Kidney epithelial cell (primary cell): ENCODE results near the gene C17orf78. TPM values are rescaled to one million over a fixed set of nuclear protein-coding genes. Genes with fewer than 3 reads are reported as not detected.
A peak's percentile ranks its signal among the peaks of the same experiment; 100 is the strongest.

Experiments
- DNase-seq: peaks from one replicate; pipeline ENCODE4 v3.0.0-alpha.2; 2010; ENCODE audit warnings: low read depth
- H3K27me3 ChIP-seq: 2 replicates; pipeline ENCODE4 v1.6.0; 2011; ENCODE audit warnings: low read length; ENCODE audit not compliant: control insufficient read depth, insufficient read depth
- H3K36me3 ChIP-seq: 2 replicates; pipeline ENCODE4 v1.5.1; 2011; ENCODE audit warnings: low read length; ENCODE audit not compliant: control insufficient read depth, insufficient read depth
- H3K4me3 ChIP-seq: 2 replicates; pipeline ENCODE4 v1.5.1; 2011; ENCODE audit warnings: low read depth, mild to moderate bottlenecking, control low read depth, low read length
- total RNA-seq: library from RNA; depleted of rRNA; stranded (reverse); fragments of >200 nt; gene quantifications from 2 replicates; pipeline ENCODE4 v1.2.3, GENCODE V29; 2015
- TF ChIP-seq, protein P1 (sequence below): IDR thresholded peaks from 2 replicates; pipeline ENCODE4 v1.5.1; 2011; ENCODE audit warnings: mild to moderate bottlenecking, moderate library complexity, low read length, control low read depth, inconsistent platforms; ENCODE audit not compliant: insufficient read depth, poor library complexity, severe bottlenecking

C17orf78 gene
- not detected in 2 replicates for total RNA-seq

DNA sequence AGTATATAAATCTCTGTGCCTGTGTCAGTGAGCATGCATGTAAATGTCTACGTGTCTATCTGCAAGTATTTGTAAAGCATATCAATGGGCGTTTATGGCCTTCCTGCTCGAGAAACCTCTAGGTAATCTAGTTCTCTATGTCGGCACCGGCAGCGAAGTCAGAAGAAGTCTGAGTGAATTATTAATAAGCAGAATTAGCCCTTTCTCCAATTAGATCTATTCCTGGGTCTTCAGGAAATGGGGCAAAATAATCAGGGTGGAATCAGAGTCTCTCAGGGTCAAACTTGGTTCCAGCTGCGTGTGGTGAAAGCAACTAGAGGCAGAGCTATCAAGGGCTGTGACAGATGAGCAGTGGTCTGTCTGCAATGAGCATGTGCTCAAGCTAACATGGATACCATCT lies at the start of gene C17orf78:
C17orf78 (plus strand) TSS at position 280 of the 400 bp plus-strand sequence; CDS start at position 388, 108 bp downstream.
- TF ChIP-seq, protein P1, sequence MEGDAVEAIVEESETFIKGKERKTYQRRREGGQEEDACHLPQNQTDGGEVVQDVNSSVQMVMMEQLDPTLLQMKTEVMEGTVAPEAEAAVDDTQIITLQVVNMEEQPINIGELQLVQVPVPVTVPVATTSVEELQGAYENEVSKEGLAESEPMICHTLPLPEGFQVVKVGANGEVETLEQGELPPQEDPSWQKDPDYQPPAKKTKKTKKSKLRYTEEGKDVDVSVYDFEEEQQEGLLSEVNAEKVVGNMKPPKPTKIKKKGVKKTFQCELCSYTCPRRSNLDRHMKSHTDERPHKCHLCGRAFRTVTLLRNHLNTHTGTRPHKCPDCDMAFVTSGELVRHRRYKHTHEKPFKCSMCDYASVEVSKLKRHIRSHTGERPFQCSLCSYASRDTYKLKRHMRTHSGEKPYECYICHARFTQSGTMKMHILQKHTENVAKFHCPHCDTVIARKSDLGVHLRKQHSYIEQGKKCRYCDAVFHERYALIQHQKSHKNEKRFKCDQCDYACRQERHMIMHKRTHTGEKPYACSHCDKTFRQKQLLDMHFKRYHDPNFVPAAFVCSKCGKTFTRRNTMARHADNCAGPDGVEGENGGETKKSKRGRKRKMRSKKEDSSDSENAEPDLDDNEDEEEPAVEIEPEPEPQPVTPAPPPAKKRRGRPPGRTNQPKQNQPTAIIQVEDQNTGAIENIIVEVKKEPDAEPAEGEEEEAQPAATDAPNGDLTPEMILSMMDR: no peak

DNA sequence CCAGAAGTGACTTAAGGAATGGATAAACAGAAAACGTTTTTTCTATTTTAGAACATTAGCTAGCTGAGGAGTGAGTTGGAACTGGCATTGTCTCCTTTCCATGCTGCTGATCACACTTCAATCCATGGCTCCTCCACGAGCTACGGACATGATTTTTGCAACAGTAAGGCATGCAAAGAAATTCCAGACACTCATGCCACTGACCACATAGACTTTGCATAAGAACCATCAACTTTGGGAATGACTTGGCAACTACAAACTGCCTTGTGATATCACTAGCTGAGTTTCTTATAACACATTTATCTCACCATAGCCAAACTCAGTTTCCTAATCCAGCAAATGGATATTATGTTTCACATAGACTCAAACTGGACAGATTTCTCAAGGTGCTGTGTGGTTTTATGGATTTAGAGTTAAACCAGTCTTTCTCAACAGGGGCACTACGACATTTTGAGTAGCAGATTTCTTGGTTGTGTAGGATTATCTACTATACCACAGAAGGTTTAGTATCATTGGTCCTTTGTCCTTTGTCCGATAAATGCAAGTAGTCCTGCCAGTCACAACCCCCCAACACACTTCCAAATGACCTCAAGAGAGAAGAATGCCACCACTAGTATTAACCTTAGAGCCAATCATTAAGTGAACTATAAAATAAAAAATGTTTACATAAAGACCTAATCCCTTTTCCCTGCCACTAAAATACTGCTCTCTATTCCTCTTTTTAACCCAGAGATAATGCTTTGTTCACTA lies 48.3 kb upstream of the C17orf78 start:
- Histone ChIP-seq H3K4me3 (no peak overlapping the region), H3K36me3 (no peaks in the 10 kb centered on the region), H3K27me3 (no peaks in the 10 kb centered on the region)
- peak; percentile 61 for DNase-seq
- TF ChIP-seq, protein P1: no peak

More for the DNA sequence above, at the start of gene C17orf78:
- Histone ChIP-seq H3K36me3 (no peaks in the 10 kb centered on the region), H3K27me3 (no peaks in the 10 kb centered on the region), H3K4me3 (no peak within 1 kb of the TSS)
- DNase-seq: no peak

- Histone ChIP-seq H3K4me3 (no peak overlapping the region), H3K27me3 (no peaks in the 10 kb centered on the region), H3K36me3 (no peaks in the 10 kb centered on the region)
- TF ChIP-seq, protein P1: no peak
- DNase-seq: no peak
These were observed 36.9 kb upstream of the C17orf78 start for GRCh38 chr17:37338847-37339246.

DNA sequence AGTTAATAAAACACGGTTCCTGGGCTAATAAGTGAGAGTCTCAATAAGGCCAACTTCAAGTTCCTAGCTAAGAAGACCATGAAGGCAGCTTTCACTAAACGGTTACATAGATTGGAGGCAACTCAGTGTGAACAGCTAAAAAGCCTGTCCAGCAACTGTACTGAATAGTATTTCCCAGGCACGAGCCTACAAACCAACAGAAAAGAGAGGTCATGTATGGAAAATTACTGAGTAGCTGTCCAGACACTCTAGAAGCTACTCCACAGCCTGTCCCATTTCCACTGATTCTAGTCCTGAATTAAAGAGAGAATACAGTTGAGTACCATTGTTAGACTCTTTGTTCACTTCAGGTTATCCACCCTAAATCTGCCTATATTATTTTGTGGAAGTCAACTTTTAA lies 36.5 kb upstream of the C17orf78 start:
- TF ChIP-seq, protein P1: no peak
- Histone ChIP-seq H3K4me3 (no peak overlapping the region), H3K27me3 (no peaks in the 10 kb centered on the region), H3K36me3 (no peaks in the 10 kb centered on the region)
- no peak for DNase-seq

DNA sequence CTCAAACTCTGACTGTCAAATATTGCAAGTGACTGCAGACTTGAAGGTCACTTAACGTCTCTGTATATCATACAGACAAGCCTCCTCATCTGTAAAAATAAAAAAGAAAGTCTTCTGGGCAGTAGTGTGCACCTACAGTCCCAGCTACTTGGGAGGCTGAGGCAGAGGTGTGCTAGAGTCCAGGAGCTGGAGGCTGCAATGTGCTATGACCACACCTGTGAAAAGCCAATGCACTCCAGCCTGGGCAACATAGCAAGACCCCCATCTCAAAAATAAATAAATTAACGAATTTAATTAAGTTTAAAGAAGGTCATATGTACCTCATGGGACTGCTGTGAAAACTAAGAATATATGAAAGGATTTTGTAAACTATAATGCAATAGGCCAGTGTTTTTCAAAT lies 35.0 kb upstream of the C17orf78 start:
- DNase-seq: no peak
- TF ChIP-seq, protein P1: no peak
- no peaks in the 10 kb centered on the region for H3K27me3 ChIP-seq

DNA sequence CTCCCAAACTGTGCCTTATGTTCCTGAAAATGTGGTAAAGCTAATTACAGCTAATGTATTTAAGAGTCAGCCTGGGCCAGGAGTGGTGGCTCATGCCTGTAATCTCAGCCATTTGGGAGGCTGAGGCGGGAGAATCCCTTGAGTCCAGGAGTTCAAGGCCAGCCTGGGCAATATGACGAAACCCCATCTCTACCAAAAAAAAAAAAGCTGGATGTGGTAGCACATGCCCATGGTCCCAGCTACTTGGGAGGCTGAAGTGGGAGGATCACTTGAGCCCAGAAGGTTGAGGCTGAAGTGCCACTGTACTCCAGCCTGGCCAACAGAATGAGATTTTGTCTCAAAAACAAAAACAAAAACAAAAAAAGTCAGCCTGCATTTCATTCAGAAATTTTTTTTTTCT lies 33.2 kb upstream of the C17orf78 start:
- no peak for DNase-seq
- peaks cover 1% of the 10 kb centered on the region for H3K36me3 ChIP-seq
- H3K4me3 ChIP-seq: no peak overlapping the region
- TF ChIP-seq, protein P1: no peak
- H3K27me3 ChIP-seq: no peaks in the 10 kb centered on the region

More for the DNA sequence above, 35.0 kb upstream of the C17orf78 start:
- Histone ChIP-seq H3K4me3 (no peak overlapping the region), H3K36me3 (no peaks in the 10 kb centered on the region)
